HG02588 (cell line): Measurements from ENCODE around the gene SLC10A3.
A peak's percentile ranks its signal among the peaks of the same experiment; 100 is the strongest.

ENCODE experiments used
- ATAC-seq: cut with Tn5 transposase; IDR thresholded peaks from one replicate; pipeline ENCODE4 v1.9.1; 2021; ENCODE audit warnings: mild to moderate bottlenecking, moderate library complexity; ENCODE audit not compliant: unreplicated experiment

The SLC10A3 gene

DNA sequence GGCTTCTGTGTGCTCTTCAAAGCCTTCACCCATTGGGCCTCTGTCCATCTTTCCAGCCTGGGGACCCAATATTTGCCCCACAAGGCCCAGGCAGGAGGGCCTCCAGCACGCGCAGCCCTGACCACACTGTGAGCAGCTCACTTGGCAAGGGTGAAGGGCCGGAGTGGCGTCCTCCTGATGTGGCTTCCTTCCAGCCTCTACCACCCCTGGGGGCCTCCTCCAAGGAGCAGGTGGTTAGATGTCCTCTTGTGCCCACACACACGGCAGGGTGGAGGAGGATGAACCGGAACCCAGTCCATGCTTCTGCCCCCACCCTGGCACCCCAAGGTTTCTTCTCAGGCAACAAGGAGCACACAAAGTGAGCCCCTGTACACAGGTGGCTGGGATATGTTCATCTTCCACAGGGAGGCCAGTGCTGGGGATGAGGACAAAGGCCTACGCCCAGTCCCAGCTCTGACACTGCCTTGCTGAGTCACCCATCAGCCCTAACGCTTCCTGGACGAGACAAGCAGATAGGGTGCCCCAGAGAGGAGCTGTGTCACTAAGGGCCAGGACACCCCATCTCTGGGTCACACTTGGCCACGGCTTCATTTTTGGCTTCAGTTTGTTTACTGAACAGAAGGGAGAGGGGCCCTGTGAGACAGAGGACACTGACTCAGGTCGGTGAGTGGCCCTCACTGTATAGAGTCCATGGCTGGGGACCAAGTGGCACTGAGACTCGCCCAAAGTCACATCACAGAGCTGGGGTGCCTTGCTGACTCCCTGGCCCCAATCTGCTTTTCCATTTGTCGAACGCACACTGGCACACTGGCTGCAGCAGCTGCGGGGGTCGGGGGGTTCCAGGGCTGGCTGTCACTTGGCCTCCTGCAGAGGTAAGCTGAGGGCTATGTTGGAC, 5.9 kb downstream of the SLC10A3 start:
- no peak for ATAC-seq

DNA sequence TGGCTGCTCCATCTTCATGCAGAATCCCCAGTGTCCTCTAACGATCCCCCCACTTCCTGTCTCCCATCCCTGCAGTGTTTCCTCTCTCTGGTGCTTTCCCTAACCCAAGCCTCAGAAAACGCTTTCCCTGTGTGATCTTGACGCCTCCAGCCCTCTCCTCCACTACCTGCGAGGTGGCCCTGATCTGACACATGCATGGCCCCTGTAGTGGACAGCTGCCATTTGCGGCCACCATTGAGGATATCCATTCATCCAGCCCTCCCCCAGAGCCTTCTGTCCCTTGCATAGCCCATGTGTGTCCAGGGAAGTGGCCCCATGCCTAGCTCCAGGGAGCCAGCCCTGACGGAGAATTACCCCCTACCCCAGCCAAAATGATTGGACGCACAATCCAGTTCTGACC, 7.1 kb downstream of the SLC10A3 start:
- ATAC-seq: no peak

DNA sequence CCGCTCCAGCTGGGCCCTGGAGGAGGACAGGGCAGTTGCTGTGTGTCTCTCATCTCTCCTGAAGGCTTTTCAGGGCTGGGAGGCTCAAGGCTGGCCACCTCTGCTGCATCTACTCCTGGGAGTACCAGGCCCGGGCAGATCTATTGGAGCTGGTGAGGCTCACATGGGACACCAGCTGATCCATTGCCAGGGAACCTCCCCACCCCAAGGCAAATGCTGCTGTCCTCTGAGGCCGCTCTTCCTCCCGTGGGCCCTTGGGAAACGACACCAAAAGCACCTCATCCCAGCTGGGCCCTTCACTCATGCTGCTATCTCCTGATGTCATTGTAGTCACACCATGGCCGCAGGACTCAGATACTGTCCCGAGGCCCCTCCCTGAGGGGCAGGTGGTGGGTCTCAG, 7.6 kb downstream of the SLC10A3 start:
- ATAC-seq: no peak

DNA sequence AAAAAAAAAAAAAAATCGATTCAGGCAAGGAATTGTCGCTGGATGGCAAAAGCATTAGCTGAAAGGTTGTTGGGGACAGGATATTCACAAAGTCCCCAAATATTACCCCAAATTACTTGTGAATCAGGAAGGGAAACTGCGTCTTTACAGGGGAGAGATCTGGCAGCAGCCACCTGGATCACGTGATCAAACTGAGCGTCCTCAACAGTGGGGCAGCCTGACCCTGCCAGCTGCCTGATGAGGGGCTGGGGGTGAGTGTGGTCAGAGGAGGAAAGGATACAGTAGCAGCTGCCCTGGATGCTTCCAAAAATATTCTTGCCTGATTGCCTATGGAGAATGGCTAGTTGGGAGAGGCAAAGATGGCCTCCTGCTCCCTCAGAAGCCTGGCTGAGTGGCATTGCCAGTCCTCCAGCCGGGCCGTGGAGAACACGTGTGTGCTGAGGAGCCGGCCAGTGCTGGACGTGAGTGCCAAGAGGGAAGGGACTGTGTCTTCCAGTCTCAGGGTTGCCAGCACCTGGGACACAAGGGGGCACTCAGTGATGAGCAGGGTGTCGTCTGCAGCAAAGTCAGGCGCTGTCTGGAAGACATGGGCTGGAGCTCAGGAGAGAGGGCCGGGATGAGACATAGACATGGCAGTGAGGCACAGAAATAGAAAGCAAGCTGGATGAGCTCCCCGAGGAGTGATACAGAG, 8.4 kb downstream of the SLC10A3 start:
- ATAC-seq: no peak

DNA sequence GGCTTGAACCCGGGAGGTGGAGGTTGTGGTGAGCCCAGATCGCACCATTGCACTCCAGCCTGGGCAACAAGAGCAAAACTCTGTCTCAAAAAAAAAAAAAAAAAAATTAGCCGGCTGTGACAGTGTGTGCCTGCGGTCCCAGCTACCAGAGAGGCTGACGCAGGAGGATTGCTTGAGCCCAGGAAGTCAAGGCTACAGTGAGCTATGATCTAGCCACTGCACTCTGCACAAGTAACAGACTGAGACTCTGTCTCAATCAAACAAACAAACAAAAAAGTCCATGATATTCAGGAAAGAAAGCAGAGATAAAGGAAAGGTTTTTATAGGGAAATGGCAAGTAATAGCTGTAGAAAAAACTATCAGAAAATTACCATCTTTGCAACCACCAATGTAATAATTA, 9.2 kb downstream of the SLC10A3 start:
- ATAC-seq: no peak

DNA sequence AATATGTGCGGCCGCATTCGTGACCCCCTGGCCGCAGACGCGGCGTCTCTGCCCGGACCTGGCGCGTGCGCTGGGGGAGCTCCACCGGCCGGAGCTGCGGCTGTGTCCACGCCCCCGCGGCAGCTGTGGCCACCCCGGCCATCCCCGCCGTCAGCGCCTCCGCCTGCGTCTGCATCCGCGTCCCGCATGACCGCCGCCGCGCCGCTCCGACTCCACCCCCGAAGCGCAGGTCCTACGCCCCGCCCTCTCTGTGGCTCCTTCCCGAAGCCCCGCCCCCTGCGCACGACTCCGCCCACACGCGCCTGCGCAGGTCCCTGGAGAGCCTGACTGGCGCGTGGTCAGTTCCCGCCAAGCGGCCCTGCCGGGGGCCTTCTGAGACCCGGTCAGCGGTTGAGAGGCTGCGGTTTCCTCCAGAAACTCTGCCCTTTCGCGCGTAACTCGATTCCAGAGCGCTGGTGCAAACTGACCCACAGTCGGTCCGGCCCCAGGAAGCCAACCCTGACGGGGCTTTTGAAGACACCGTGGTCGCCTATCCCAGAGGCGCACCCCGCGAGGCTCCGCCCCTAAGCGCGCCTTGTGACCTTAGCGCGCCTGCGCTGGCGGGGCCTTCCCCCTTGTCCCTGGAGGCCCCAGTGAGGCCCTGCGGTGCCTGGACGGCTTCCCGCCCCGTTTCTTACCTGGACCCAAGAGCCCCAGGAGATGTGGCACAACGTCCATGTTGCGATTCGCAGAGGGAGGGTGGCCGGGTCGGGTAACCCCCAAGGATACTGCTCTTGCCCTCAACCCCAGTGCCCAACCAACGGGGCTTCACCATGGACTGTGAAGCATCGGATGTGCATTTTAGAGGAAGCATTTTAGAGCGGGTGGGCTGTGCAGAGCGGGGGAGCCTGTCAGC, 11.5 kb downstream of the SLC10A3 start, which contains the start of gene LAGE3:
TSS of gene LAGE3 (minus strand) at position 554 of the 895 bp plus-strand sequence. CDS start at position 188, 366 bp downstream.
- peak; percentile 90 for ATAC-seq

DNA sequence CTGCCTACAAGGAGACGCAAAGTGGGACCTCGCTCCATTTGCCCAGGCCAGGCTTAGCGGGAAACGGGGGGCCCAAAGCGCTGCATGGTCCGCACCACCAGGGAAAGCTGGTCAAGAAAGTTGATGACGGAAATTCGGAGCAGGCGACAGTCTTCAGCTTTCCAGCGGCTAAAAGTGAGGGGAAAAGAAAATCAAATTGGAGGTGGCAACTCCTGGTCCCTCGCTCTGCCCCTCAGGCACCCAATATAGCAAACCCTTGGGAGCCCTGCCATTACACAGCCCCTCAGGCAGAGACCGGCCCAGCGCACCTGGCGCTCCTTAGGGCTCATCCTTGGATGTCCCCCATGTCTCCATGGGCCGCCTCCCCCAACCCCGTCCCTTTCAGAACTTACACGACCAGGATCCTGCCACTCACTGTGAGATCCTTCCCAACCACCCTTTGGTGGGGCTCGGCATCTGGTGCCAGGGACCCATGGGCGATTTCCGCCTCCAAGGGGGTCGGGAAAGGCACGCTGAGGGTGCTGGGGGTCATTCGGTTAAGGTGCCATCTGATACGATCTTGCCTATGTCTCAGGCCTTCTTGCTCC, 12.4 kb downstream of the SLC10A3 start:
- ATAC-seq: no peak

DNA sequence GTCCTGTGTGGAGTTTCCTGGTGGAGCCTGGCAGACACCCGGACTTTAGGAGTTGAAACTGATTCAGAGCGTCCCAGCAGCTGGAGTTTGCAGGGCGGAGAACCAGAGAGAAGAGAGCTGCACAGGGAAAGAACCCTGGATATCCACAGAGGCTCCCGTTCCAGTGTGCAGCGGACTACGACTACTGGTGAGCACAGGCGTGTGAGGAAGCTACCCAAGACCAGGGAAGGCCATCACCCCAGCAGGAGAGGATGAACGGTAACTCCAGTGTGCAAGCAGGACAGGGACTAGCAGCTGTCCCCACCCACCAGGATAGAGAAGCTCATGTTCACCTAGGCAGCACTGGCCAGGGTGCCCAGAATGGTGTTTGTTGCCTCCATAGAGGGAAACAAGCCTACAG, 13.6 kb downstream of the SLC10A3 start:
- no peak for ATAC-seq

DNA sequence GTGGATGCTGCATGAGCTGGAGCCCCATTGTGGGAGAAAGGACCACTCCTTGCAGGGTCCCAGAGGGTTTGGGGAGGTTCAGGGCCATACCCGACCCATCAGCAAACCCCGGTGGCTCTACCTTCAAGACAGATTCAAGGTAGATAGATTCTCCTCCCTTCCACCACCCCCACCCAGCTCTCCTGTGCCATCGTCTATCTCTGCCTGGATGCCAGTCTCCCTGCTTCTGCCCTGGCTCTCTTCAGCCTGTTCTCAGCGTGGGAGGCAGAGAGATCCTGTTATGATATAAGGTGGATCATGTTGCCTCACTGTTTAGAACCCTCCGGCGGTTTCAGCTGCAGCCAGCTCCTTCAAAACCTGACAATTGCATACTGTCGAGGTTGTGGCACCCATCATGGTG, 16.7 kb downstream of the SLC10A3 start:
- no peak for ATAC-seq

DNA sequence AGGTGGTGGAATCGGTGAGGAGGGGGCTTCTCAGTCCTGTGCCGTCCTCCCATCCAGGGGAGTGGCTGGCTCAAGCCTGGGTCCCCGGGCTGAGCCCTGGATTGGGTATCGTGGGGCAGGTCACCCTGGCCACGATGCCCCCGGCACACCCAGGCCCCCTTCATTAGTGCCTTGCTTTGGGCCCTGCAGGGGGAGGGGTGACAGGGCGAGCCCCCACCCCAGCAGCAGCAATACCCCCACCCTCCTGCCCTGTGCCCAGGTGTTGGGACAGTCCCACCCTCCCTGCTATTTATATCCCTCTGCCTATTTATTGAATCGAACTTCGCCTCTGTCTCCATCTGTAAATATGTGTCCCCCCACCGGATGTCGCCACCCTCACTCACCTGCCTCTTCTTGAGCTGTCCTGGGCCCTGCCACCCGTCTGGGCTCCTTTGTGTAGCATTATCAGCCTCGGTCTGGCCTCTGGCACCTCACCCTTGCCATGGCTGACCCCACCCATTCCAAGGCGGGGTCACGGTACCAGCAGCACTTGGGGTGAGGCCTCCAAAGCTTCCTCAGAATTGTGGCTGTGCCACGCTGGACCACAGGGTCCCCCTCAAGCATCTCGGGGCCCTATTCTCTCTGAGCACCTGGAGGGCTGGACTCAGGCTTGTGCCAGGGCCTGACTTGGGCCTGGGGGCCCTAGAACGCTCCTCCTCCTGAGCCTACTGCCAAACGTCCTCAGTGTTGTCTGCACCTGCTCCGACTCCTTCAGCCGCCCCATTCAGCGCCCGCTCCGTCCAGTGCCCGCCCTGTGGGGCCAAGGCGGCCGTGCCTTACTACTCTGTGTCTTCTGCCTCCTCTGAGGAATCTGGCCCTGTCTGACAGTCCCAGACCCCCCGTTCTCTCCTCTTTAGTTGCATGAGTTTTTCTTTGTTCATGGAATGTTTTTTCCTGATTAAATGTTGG, 17.5 kb downstream of the SLC10A3 start:
- ATAC-seq: no peak

DNA sequence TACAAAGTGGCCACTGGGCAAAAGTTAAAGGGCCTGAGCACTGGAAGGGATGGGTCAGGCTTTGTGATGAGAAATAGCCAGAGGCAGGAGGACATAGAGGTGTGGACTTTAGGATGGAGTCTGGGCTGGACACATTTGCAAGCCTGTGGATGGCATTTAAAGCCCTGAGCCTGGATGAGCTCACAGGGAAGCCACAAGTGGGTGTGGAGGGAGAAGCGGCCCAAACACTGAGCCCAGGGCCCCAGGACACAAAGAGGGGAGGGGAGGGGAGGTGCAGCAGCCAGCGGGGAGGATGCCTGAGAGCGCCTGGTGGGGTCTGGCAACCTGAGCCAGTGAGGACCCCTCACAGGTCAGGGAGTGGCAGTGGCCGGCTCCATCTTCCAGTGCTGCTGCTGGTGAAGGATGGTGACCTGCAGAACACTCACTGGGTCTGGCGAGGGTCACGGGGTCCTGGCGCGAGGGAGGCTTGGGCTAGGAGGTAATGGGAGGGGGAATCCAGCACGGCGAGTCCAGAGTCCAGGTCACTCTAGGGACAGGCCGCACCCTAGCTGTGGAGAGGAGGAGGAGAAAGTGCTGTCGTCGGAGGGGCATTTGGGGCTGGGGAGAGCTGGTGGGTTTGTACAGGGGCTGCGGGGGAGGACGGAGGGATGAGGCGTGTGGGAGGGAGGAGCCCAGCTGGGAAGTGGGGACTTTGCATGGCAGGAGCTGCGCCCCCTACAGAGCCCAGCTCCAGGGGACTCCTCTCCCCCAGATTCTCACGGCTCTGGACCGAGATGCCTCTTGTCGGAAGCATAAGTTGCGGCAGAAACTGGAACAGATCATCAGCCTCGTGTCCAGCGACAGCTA, 18.4 kb downstream of the SLC10A3 start:
- ATAC-seq: no peak

DNA sequence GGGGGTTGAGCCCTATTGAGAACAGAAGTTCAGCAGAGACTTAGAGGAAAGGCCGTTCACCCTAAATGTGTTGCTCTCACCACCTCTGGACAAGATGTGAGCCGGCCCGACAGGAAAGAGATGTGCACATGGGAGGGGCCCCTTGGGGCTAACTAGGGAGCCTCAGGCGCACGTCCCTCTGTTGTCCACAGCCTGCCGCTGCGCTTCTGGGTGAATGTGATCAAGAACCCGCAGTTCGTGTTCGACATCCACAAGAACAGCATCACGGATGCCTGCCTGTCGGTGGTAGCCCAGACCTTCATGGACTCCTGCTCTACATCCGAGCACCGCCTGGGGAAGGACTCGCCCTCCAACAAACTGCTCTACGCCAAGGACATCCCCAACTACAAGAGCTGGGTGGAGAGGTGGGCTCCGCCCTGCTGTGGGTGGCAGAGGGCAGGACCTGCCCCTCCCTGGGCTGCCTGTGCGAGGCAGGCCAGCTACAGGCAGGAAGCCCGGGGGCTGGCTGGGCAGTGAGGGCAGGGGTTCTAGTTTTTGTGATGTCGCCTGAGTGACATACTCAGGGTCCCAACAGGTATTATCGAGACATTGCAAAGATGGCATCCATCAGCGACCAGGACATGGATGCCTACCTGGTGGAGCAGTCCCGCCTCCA, 19.4 kb downstream of the SLC10A3 start:
- no peak for ATAC-seq

DNA sequence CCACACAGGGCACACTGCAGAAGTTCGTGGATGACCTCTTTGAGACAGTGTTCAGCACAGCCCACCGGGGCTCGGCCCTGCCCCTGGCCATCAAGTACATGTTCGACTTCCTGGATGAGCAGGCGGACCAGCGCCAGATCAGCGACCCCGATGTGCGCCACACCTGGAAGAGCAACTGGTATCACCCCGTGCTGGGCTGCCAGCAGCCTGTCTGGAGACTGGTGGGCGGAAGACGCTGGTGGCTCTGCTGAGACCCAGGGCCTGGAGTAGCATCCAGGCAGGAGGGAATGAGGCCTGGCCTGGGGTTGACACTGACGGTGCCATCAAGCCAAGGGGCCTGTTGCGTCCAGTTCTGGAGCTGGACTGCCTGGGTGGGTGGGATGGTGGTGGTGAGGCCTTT, 20.0 kb downstream of the SLC10A3 start:
- no peak for ATAC-seq

DNA sequence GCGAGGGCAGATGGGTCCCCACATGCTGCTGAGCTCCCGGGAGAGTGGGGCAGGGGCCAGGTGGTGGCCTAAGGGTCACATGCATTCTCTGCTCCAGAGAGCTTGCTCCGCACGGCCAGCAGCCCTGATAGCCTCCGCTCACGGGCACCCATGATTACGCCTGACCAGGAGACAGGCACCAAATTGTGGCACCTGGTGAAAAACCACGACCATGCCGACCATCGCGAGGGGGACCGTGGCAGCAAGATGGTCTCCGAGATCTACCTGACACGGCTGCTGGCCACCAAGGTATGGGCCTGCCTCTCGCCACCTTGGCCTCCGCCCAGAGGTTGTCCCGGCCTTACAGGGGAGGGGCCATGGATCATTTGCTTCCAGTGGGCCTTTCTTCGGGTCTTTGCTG, 20.5 kb downstream of the SLC10A3 start:
- no peak for ATAC-seq

DNA sequence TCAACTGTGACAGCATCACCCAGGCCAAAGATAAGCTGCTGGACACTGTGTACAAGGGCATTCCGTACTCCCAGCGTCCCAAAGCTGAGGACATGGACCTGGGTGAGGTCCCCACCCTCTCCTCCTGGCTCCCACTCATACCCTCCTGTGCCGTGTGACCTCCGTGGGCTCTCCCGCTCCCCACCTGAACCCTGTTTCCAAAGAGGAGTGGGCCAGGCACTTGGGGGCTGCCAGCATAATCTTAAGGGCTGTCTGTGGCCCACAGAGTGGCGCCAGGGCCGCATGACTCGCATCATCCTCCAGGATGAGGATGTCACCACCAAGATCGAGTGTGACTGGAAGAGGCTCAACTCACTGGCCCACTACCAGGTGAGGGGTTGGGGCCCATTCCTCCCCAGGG, 21.3 kb downstream of the SLC10A3 start:
- ATAC-seq: no peak

DNA sequence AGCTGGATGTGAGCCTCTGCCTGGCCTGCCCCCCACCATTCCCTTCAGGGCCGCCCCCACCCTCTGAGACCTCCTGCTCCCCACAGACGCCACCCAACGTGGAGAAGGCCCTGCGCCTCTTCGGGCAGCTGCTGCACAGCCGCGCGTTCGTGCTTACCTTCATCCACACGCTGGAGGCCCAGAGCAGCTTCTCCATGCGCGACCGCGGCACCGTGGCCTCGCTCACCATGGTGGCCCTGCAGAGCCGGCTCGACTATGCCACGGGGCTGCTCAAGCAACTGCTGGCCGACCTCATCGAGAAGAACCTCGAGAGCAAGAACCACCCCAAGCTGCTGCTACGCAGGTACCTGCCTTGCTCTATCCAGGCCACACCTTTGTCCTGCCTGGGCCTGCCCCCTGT, 22.2 kb downstream of the SLC10A3 start:
- ATAC-seq: no peak

DNA sequence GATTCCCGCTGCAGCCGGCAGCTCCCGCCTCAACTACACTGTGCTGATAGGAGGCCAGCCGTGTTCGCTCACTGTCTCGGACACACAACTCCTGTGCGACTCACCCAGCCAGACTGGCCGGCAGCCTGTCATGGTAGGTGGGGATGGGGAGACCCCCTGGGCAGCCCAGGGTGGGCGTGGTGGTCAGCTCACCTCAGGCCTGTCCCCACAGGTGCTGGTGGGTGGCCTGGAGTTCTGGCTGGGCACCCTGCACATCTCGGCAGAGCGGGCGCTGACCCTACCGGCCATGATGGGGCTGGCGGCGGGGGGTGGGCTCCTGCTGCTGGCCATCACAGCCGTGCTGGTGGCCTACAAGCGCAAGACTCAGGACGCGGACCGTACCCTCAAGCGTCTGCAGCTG, 22.9 kb downstream of the SLC10A3 start:
- no peak for ATAC-seq

DNA sequence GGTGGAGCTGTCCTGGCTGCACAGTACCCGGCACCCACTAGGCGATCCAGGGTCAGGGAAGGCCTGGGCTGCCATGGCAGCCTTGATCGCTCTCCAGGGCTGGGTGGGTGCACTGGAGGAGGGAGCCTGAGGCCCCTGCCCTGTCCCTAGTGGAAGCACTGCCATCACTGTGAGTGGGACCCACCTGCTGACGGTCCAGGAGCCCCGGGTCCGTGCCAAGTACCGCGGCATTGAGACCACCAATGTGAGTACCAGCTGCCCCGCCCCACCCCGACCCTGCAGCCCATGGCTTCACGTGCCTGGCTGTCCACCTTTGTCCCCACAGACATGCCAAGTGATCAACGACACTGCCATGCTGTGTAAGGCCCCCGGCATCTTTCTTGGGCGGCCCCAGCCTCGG, 23.5 kb downstream of the SLC10A3 start:
- ATAC-seq: no peak
